Measurements from ENCODE around the gene IRX3. TPM values are rescaled to one million over a fixed set of nuclear protein-coding genes. Genes with fewer than 3 reads are reported as not detected.

The IRX3 gene
- total RNA-seq, 4 donors from 2014 or later: 2.4 to 11.7 (median 6.3) TPM

- no peak for TF ChIP-seq CTCF (IDR thresholded peaks at IDR 0.05; ENCODE audit: low read depth)
Observed at GRCh38 chr16:54289945-54290832, 3.6 kb upstream of the IRX3 start.

- TF ChIP-seq CTCF (IDR thresholded peaks at IDR 0.05; ENCODE audit: low read depth): no peak
Observed at GRCh38 chr16:54289242-54289944, 2.8 kb upstream of the IRX3 start.

GRCh38 chr16:54288835-54289241 is 2.3 kb upstream of the IRX3 start:
- no peak for TF ChIP-seq CTCF (IDR thresholded peaks at IDR 0.05; ENCODE audit: low read depth)

GRCh38 chr16:54288030-54288834 is 1.6 kb upstream of the IRX3 start:
- no peak for TF ChIP-seq CTCF (IDR thresholded peaks at IDR 0.05; ENCODE audit: low read depth)

- TF ChIP-seq CTCF (IDR thresholded peaks at IDR 0.05; ENCODE audit: low read depth): no peak
Observed at GRCh38 chr16:54287131-54288029, 793 bp upstream of the IRX3 start.

- TF ChIP-seq CTCF (IDR thresholded peaks at IDR 0.05; ENCODE audit: low read depth): no peak
Observed at GRCh38 chr16:54286090-54286365, 559 bp downstream of the IRX3 start.

Measured in subcutaneous adipose tissue (tissue), 4 donors.